ENCODE measurements around the gene CADM1. TPM values are rescaled to one million over a fixed set of nuclear protein-coding genes. Genes with fewer than 3 reads are reported as not detected.

CADM1 gene
- total and polyA plus RNA-seq, 2 donors (not counting 1 experiment from before 2014, with no cell fraction given), result 15.4 to 86.0 TPM

DNA sequence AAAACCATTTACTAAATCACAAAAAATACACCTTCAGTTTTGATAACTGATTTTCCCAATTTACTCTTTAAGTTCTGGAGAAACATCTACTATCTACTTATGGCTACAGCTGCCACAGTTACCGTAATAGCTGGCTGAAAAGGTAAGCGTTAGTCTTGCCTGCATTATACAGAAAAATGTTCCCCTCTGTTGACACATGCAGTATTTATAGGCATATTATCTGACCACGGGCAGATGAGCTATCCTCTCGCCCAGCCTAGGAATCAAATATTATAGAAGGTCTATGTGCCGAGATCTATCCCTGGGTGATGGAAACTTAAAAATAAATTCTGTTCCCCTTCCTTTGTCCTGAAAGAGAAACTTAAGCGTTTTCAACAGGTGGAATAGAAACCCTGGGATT, 283.8 kb downstream of the CADM1 start:
- no peak overlapping the region for H2AFZ ChIP-seq (ENCODE audit: low read length)
- DNase-seq (ENCODE audit: low read depth in 2 of 2), result no peak
- no peaks in the 10 kb centered on the region for H3K79me2 ChIP-seq (ENCODE audit: control insufficient read depth, insufficient read depth, low read length)
- H3K9me3 ChIP-seq (ENCODE audit: control insufficient read depth, insufficient read depth, low read depth, low read length), result no peaks in the 10 kb centered on the region
- H3K36me3 ChIP-seq (ENCODE audit: control insufficient read depth, insufficient read depth, low read length), result no peaks in the 10 kb centered on the region
- no peak overlapping the region for H3K4me2 ChIP-seq (ENCODE audit: extremely low read depth, insufficient read depth, low read length)
- TF ChIP-seq, protein P1, sequence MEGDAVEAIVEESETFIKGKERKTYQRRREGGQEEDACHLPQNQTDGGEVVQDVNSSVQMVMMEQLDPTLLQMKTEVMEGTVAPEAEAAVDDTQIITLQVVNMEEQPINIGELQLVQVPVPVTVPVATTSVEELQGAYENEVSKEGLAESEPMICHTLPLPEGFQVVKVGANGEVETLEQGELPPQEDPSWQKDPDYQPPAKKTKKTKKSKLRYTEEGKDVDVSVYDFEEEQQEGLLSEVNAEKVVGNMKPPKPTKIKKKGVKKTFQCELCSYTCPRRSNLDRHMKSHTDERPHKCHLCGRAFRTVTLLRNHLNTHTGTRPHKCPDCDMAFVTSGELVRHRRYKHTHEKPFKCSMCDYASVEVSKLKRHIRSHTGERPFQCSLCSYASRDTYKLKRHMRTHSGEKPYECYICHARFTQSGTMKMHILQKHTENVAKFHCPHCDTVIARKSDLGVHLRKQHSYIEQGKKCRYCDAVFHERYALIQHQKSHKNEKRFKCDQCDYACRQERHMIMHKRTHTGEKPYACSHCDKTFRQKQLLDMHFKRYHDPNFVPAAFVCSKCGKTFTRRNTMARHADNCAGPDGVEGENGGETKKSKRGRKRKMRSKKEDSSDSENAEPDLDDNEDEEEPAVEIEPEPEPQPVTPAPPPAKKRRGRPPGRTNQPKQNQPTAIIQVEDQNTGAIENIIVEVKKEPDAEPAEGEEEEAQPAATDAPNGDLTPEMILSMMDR (conservative IDR thresholded peaks at IDR 0.05 in 1 of 2, IDR thresholded peaks at IDR 0.05 in 1 of 2; ENCODE audit: low read depth in 1 of 2, low read length in 2 of 2), result no peak
- TF ChIP-seq EZH2 (IDR thresholded peaks at IDR 0.05; ENCODE audit: low read length, missing control alignments), result no peak
- H4K20me1 ChIP-seq (ENCODE audit: control insufficient read depth, extremely low read depth, insufficient read depth, low read length), result no peaks in the 10 kb centered on the region
- H3K27me3 ChIP-seq (ENCODE audit: control insufficient read depth, insufficient read depth, low read length), result no peaks in the 10 kb centered on the region
- no peaks in the 10 kb centered on the region for H3K4me1 ChIP-seq (ENCODE audit: control insufficient read depth, extremely low read depth, insufficient read depth, low read length)
- H3K9ac ChIP-seq (ENCODE audit: insufficient read depth, low read length), result no peak overlapping the region
- H3K27ac ChIP-seq (ENCODE audit: insufficient read depth, low read length), result no peak overlapping the region
- no peak overlapping the region for H3K4me3 ChIP-seq (replicated peaks in 1 of 4; ENCODE audit: control extremely low read depth in 1 of 4, insufficient read depth in 1 of 4, low read depth in 3 of 4, low read length in 4 of 4)

DNA sequence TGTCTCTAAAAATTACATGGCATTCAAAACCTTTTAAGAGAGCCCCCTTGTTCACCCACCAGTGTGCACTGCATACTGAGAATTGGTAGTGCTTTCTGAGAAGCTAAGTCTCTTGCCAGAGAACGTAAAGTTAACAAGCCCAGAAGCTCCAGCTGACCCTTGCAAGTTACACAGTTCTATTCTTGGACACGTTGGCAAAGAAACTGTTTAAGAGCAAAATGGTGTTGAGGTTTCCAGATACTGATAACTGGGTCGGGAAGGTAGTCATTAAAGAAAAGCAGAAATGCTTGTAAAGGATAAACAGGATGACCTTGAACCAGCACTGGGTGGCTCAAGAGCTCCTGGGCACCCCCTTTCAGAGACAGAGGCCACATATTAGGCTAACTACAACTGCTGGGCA, 284.8 kb downstream of the CADM1 start:
- Histone ChIP-seq H3K36me3 (ENCODE audit: control insufficient read depth, insufficient read depth, low read length) (no peaks in the 10 kb centered on the region), H2AFZ (ENCODE audit: low read length) (no peak overlapping the region), H3K27me3 (ENCODE audit: control insufficient read depth, insufficient read depth, low read length) (no peaks in the 10 kb centered on the region), H3K27ac (ENCODE audit: insufficient read depth, low read length) (no peak overlapping the region), H3K4me2 (ENCODE audit: extremely low read depth, insufficient read depth, low read length) (no peak overlapping the region), H3K4me3 (replicated peaks in 1 of 4; ENCODE audit: control extremely low read depth in 1 of 4, insufficient read depth in 1 of 4, low read depth in 3 of 4, low read length in 4 of 4) (no peak overlapping the region), H3K9ac (ENCODE audit: insufficient read depth, low read length) (no peak overlapping the region), H4K20me1 (ENCODE audit: control insufficient read depth, extremely low read depth, insufficient read depth, low read length) (no peaks in the 10 kb centered on the region), H3K9me3 (ENCODE audit: control insufficient read depth, insufficient read depth, low read depth, low read length) (no peaks in the 10 kb centered on the region), H3K79me2 (ENCODE audit: control insufficient read depth, insufficient read depth, low read length) (no peaks in the 10 kb centered on the region), H3K4me1 (ENCODE audit: control insufficient read depth, extremely low read depth, insufficient read depth, low read length) (no peaks in the 10 kb centered on the region)
- no peak for DNase-seq (ENCODE audit: low read depth in 2 of 2)
- TF ChIP-seq, protein P1 (conservative IDR thresholded peaks at IDR 0.05 in 1 of 2, IDR thresholded peaks at IDR 0.05 in 1 of 2; ENCODE audit: low read depth in 1 of 2, low read length in 2 of 2), result no peak
- no peak for TF ChIP-seq EZH2 (IDR thresholded peaks at IDR 0.05; ENCODE audit: low read length, missing control alignments)

DNA sequence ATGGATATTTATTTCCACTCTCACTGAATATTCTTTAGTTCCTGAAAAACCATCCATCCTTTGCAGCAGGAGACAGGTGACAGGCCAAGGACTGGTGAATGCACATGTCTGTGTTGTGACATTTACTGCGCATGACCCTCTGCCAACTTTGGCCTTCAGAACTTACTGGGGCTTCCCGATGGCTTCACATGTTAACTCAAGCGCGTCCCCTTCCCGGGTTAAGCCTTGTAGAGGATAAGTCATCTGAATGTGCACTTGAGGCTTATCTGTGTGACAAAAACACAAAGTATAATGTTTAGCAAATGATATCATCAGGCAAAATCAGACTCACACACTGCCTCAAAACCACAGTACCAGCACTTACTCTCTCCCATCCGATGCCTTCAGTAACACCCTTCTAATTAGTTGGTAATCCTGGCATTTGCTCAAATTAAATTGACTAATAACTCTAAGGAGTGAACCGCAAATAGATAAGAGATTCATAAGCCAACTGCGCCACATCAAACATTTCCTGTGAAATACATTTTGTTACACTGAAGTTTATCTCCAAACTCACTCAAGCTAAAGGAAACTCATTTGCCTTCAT, 286.4 kb downstream of the CADM1 start:
- Histone ChIP-seq H3K9ac (ENCODE audit: insufficient read depth, low read length) (no peak overlapping the region), H3K4me1 (ENCODE audit: control insufficient read depth, extremely low read depth, insufficient read depth, low read length) (no peaks in the 10 kb centered on the region), H3K4me3 (replicated peaks in 1 of 4; ENCODE audit: control extremely low read depth in 1 of 4, insufficient read depth in 1 of 4, low read depth in 3 of 4, low read length in 4 of 4) (no peak overlapping the region), H2AFZ (ENCODE audit: low read length) (no peak overlapping the region), H4K20me1 (ENCODE audit: control insufficient read depth, extremely low read depth, insufficient read depth, low read length) (no peaks in the 10 kb centered on the region), H3K27ac (ENCODE audit: insufficient read depth, low read length) (no peak overlapping the region), H3K27me3 (ENCODE audit: control insufficient read depth, insufficient read depth, low read length) (no peaks in the 10 kb centered on the region), H3K4me2 (ENCODE audit: extremely low read depth, insufficient read depth, low read length) (no peak overlapping the region), H3K9me3 (ENCODE audit: control insufficient read depth, insufficient read depth, low read depth, low read length) (no peaks in the 10 kb centered on the region), H3K79me2 (ENCODE audit: control insufficient read depth, insufficient read depth, low read length) (no peaks in the 10 kb centered on the region), H3K36me3 (ENCODE audit: control insufficient read depth, insufficient read depth, low read length) (no peaks in the 10 kb centered on the region)
- DNase-seq (ENCODE audit: low read depth in 2 of 2), result peak in 1 of 2 donors; percentile 53
- TF ChIP-seq EZH2 (IDR thresholded peaks at IDR 0.05; ENCODE audit: low read length, missing control alignments), result no peak
- TF ChIP-seq, protein P1 (conservative IDR thresholded peaks at IDR 0.05 in 1 of 2, IDR thresholded peaks at IDR 0.05 in 1 of 2; ENCODE audit: low read depth in 1 of 2, low read length in 2 of 2), result no peak
